Measurements from ENCODE around the gene FBXW11. TPM values are rescaled to one million over a fixed set of nuclear protein-coding genes. Genes with fewer than 3 reads are reported as not detected.

The FBXW11 gene
- total RNA-seq, 1 experiment from 2014 or later = 95.1 TPM

DNA sequence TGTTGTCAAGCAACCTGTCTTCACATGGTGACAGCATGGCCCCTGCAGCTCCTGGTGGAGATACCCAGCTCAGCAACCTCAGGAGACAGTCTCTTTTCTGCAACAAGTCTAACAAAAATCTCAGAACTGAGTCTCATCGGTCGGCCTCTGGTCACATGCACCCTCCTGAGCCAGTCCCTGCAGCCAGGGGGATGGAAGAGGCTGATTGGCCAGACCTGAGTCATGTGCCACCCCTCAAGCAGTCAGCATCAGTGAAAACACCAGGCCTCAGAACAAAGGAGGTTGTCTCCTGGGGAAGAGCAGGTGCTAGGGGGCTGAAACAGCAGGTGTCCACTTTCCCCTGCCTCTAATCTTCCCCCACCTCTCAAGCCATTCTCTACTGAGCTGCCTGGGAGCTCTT lies 166.4 kb downstream of the FBXW11 start:
- Histone ChIP-seq H3K4me3 (no peak overlapping the region), H3K27me3 (no peaks in the 10 kb centered on the region), H3K9me3 (replicated peaks) (no peaks in the 10 kb centered on the region), H3K36me3 (no peaks in the 10 kb centered on the region), H3K4me1 (no peaks in the 10 kb centered on the region), H3K27ac (no peak overlapping the region)
- peak; percentile 48 to 70 for DNase-seq

DNA sequence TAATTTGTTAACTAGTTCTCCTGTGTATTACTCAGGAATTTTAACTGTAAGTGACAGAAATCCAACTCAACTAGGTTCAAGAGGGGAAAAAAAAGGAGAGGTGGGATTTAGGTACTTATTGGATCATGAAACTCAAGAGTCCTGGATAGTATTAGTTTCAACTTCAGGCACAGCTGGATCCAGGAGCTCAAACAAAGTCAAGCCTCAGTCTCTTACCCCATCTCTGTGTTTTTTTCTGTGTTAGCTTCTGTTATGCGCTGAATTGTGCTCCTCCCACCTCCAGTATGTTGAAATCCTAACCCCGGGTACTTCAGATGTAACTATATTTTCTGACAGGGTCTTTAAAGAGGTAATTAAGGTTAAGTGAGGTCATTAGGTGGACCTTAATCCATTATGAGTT lies 167.3 kb downstream of the FBXW11 start:
- no peaks in the 10 kb centered on the region for H3K36me3 ChIP-seq
- H3K4me3 ChIP-seq = no peak overlapping the region
- no peaks in the 10 kb centered on the region for H3K27me3 ChIP-seq
- H3K9me3 ChIP-seq (replicated peaks) = no peaks in the 10 kb centered on the region
- H3K4me1 ChIP-seq = no peaks in the 10 kb centered on the region
- H3K27ac ChIP-seq = no peak overlapping the region
- no peak for DNase-seq

DNA sequence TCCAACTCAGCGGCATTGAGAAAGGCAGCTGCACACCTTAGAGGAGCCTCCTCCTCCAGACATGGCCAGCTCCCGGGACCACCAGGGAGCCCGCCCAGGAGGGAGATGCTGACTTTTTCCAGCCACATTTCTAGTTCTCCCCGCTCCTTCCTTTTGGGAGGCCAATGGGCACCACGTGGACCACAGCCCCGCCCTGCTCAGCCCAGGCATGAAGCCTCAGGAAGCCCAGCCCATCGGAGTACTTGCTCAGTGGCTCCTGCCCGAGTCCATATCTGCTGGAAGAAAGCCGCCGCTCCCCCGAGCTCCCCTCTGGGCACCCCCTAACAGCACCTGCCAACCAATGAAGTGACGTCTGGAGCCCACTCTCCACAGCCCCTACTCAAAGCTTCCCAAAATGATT lies 168.4 kb downstream of the FBXW11 start:
- Histone ChIP-seq H3K36me3 (no peaks in the 10 kb centered on the region), H3K4me3 (no peak overlapping the region), H3K4me1 (no peaks in the 10 kb centered on the region), H3K27me3 (no peaks in the 10 kb centered on the region), H3K27ac (no peak overlapping the region), H3K9me3 (replicated peaks) (no peaks in the 10 kb centered on the region)
- DNase-seq = no peak

GRCh38 chr5:171837522-171837921 lies 168.9 kb downstream of the FBXW11 start:
- no peaks in the 10 kb centered on the region for H3K4me1 ChIP-seq
- H3K4me3 ChIP-seq = no peak overlapping the region
- no peaks in the 10 kb centered on the region for H3K36me3 ChIP-seq
- DNase-seq = no peak
- H3K27ac ChIP-seq = no peak overlapping the region
- H3K9me3 ChIP-seq (replicated peaks) = no peaks in the 10 kb centered on the region
- no peaks in the 10 kb centered on the region for H3K27me3 ChIP-seq

GRCh38 chr5:171835066-171835465 lies 171.4 kb downstream of the FBXW11 start:
- no peaks in the 10 kb centered on the region; the same call in 1 of the 2 replicates for H3K9me3 ChIP-seq (replicated peaks)
- DNase-seq = no peak
- no peak overlapping the region for H3K27ac ChIP-seq
- H3K36me3 ChIP-seq = no peaks in the 10 kb centered on the region
- H3K27me3 ChIP-seq = no peaks in the 10 kb centered on the region
- no peaks in the 10 kb centered on the region for H3K4me1 ChIP-seq
- H3K4me3 ChIP-seq = no peak overlapping the region

DNA sequence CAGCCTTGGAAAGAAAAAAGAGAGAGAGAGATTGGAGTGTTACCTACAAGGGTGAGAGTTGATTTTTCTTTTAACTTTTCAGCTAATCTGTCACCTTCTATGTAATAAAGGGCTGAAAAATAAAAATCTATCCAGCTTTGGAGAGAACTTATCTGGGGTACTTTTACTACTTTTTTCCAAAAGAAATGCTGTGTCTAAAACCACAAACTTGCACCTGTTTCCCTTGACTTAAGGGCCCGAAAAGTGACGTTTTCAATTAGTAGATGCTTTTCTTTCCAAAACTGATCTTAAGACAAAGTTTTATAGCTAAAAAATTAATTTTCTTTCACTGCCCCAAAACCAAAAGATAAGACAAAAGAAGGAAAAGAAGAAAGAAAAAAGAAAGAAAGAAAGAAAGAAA lies 172.0 kb downstream of the FBXW11 start:
- no peak for DNase-seq
- H3K9me3 ChIP-seq (replicated peaks) = no peaks in the 10 kb centered on the region; the same call in 1 of the 2 replicates

GRCh38 chr5:171832775-171833174 lies 173.7 kb downstream of the FBXW11 start:
- Histone ChIP-seq H3K27me3 (no peaks in the 10 kb centered on the region), H3K27ac (no peak overlapping the region), H3K9me3 (replicated peaks) (no peaks in the 10 kb centered on the region; the same call in 1 of the 2 replicates), H3K4me1 (no peaks in the 10 kb centered on the region), H3K4me3 (no peak overlapping the region), H3K36me3 (no peaks in the 10 kb centered on the region)
- no peak for DNase-seq

More for the DNA sequence above, 172.0 kb downstream of the FBXW11 start:
- no peak overlapping the region for H3K4me3 ChIP-seq
- H3K27ac ChIP-seq = no peak overlapping the region
- H3K4me1 ChIP-seq = no peaks in the 10 kb centered on the region
- H3K36me3 ChIP-seq = no peaks in the 10 kb centered on the region
- H3K27me3 ChIP-seq = no peaks in the 10 kb centered on the region

DNA sequence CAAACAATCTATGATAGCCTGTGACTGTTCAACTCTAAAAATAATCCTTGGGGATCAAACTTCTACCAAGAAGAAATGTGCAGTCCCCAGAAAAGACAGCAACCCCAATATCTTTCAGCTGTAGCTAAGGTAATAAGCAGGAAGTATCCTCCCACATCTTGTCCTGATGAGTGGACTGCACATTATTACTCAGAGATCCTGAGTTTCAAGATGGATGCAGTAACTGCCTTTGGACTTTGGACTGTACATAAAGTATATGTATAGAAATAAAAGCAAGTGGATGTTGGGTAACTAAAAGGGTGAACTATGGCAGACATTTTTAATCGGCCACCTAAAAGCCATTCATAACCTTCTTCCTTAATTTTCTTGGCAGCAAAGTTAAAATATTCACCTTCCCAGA lies 175.8 kb downstream of the FBXW11 start:
- no peaks in the 10 kb centered on the region for H3K27me3 ChIP-seq
- no peak for DNase-seq
- H3K36me3 ChIP-seq = no peaks in the 10 kb centered on the region
- H3K4me3 ChIP-seq = no peak overlapping the region
- no peaks in the 10 kb centered on the region for H3K4me1 ChIP-seq
- H3K27ac ChIP-seq = no peak overlapping the region
- no peaks in the 10 kb centered on the region; the same call in 1 of the 2 replicates for H3K9me3 ChIP-seq (replicated peaks)

DNA sequence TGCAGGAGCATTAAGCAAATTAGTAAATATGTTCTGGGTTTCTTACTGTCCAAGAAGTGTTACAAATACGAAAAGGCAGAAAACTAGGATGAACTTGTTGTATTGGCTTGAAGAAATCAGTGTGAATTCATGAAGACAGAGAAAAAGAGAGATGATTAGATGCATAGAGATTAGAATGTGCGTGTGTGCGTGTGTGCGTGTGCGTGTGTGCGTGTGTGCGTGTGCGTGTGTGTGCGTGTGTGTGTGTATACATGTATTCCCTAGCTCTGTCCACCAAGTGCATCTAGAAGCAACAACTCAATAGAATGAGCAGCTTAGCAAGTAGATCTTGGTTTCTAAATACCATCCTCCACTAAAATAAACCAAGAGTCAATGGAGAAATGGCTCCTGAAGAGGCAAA lies 179.3 kb downstream of the FBXW11 start:
- no peak for DNase-seq
- H3K27ac ChIP-seq = no peak overlapping the region
- no peaks in the 10 kb centered on the region for H3K4me1 ChIP-seq
- H3K4me3 ChIP-seq = no peak overlapping the region
- H3K27me3 ChIP-seq = no peaks in the 10 kb centered on the region
- no peaks in the 10 kb centered on the region; the same call in 1 of the 2 replicates for H3K9me3 ChIP-seq (replicated peaks)
- no peaks in the 10 kb centered on the region for H3K36me3 ChIP-seq

GRCh38 chr5:171826132-171826531 lies 180.3 kb downstream of the FBXW11 start:
- H3K27me3 ChIP-seq = no peaks in the 10 kb centered on the region
- no peak overlapping the region for H3K27ac ChIP-seq
- DNase-seq = no peak
- no peaks in the 10 kb centered on the region for H3K4me1 ChIP-seq
- no peaks in the 10 kb centered on the region for H3K36me3 ChIP-seq
- no peak overlapping the region for H3K4me3 ChIP-seq
- H3K9me3 ChIP-seq (replicated peaks) = no peaks in the 10 kb centered on the region

GRCh38 chr5:171825051-171825450 lies 181.4 kb downstream of the FBXW11 start:
- Histone ChIP-seq H3K36me3 (no peaks in the 10 kb centered on the region), H3K9me3 (replicated peaks) (no peaks in the 10 kb centered on the region), H3K27me3 (no peaks in the 10 kb centered on the region), H3K4me1 (no peaks in the 10 kb centered on the region), H3K4me3 (no peak overlapping the region), H3K27ac (no peak overlapping the region)
- DNase-seq = no peak

GRCh38 chr5:171823269-171823668 lies 183.2 kb downstream of the FBXW11 start:
- Histone ChIP-seq H3K36me3 (no peaks in the 10 kb centered on the region), H3K9me3 (replicated peaks) (no peaks in the 10 kb centered on the region), H3K4me1 (no peaks in the 10 kb centered on the region), H3K4me3 (no peak overlapping the region), H3K27ac (no peak overlapping the region), H3K27me3 (no peaks in the 10 kb centered on the region)
- DNase-seq = no peak

DNA sequence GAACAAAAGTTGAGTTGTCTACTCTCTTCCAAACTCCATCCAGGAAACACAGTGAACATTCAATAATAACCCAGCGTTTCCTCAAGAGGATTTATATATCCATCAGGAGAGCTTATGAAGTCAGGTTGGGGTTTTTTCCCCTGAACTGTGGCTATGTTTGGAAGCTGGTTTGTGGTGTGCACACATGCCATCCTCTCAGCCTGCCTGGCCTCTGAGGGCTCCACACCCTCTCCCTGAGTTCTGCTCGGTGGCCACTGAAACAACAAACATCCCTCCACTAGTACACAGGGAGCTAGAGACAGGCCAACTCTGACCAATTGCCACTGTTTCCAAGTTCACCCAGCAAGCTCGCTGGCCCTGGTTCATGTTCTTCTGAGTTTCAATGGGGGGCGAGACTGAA lies 185.2 kb downstream of the FBXW11 start:
- no peak for DNase-seq
- Histone ChIP-seq H3K27me3 (no peaks in the 10 kb centered on the region), H3K36me3 (no peaks in the 10 kb centered on the region), H3K4me1 (no peaks in the 10 kb centered on the region), H3K4me3 (no peak overlapping the region), H3K9me3 (replicated peaks) (no peaks in the 10 kb centered on the region), H3K27ac (no peak overlapping the region)

- H3K4me3 ChIP-seq = no peak overlapping the region
- H3K9me3 ChIP-seq (replicated peaks) = no peaks in the 10 kb centered on the region
- H3K4me1 ChIP-seq = no peaks in the 10 kb centered on the region
- H3K27ac ChIP-seq = no peak overlapping the region
- no peak for DNase-seq
- H3K27me3 ChIP-seq = no peaks in the 10 kb centered on the region
- H3K36me3 ChIP-seq = no peaks in the 10 kb centered on the region
These were observed 185.9 kb downstream of the FBXW11 start for GRCh38 chr5:171820561-171820960.

- no peaks in the 10 kb centered on the region for H3K9me3 ChIP-seq (replicated peaks)
- no peaks in the 10 kb centered on the region for H3K27me3 ChIP-seq
- H3K4me1 ChIP-seq = no peaks in the 10 kb centered on the region
- no peak overlapping the region for H3K27ac ChIP-seq
- no peaks in the 10 kb centered on the region for H3K36me3 ChIP-seq
- DNase-seq = no peak
- no peak overlapping the region for H3K4me3 ChIP-seq
These were observed 189.8 kb downstream of the FBXW11 start for GRCh38 chr5:171816666-171817065.

GRCh38 chr5:171813813-171814490 lies 192.5 kb downstream of the FBXW11 start:
- H3K4me1 ChIP-seq = no peaks in the 10 kb centered on the region
- H3K27ac ChIP-seq = no peak overlapping the region
- no peaks in the 10 kb centered on the region for H3K27me3 ChIP-seq
- H3K9me3 ChIP-seq (replicated peaks) = no peaks in the 10 kb centered on the region
- H3K36me3 ChIP-seq = no peaks in the 10 kb centered on the region
- DNase-seq = no peak
- H3K4me3 ChIP-seq = no peak overlapping the region

Data from SJCRH30 (cell line).